HG03159 (cell line): ENCODE results near the gene KANTR.

Source experiments
- ATAC-seq: cut with Tn5 transposase; IDR thresholded peaks from one replicate; pipeline ENCODE4 v1.9.1; 2021; ENCODE audit warnings: mild to moderate bottlenecking, moderate library complexity; ENCODE audit not compliant: unreplicated experiment

KANTR gene

GRCh38 chrX:53080628-53081580 is 13.0 kb upstream of the KANTR start:
- no peak for ATAC-seq

- peak; percentile 86 for ATAC-seq
Observed at GRCh38 chrX:53081925-53082772, 11.8 kb upstream of the KANTR start, which contains the start of gene TSPYL2. TSS of gene TSPYL2 (plus strand) at chrX:53082367. CDS start at chrX:53082499, 132 bp downstream.

DNA sequence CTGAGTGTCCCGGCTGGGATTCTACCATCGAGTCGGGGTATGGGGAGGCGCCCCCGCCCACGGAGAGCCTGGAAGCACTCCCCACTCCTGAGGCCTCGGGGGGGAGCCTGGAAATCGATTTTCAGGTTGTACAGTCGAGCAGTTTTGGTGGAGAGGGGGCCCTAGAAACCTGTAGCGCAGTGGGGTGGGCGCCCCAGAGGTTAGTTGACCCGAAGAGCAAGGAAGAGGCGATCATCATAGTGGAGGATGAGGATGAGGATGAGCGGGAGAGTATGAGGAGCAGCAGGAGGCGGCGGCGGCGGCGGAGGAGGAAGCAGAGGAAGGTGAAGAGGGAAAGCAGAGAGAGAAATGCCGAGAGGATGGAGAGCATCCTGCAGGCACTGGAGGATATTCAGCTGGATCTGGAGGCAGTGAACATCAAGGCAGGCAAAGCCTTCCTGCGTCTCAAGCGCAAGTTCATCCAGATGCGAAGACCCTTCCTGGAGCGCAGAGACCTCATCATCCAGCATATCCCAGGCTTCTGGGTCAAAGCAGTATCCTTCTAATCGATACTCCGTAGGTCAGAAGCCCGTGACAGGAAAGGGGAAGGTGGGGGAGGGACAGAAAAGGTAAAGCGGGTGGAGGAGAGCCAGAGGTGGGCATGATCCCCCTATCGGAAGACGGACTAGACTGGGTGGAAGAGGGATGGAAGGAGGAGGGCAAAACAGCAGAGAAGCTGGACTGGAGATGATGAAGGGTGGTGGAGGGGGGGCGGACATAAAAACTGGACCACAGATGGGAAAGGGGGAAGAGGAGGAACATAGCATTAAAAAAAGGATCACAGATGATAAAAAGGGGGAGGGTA is 10.9 kb upstream of the KANTR start:
- ATAC-seq: no peak

DNA sequence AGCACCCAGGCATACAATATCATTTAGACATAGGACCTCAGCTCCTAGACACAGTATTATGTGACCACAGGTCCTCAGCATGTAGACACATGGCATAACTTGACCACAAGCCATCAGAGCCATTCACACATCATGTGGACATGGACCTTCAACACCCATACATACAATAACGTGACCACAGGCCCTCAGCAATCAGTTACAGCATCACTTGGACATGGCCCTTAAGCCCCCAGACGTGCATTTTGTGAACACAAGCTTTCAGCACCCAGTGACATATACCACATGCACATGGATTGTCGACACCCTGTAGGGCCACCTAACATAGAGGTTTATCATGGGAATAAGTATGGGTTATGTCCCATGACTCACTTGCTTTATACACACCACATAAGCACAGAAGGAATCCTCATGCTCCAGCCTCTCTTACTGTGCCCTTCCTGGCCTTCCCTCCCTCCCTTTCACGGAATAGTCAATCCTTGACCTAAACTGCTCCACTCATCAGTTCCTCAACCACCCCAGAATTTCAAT is 9.8 kb upstream of the KANTR start:
- ATAC-seq: no peak

- ATAC-seq: no peak
Observed at GRCh38 chrX:53084863-53085262, 9.1 kb upstream of the KANTR start.

DNA sequence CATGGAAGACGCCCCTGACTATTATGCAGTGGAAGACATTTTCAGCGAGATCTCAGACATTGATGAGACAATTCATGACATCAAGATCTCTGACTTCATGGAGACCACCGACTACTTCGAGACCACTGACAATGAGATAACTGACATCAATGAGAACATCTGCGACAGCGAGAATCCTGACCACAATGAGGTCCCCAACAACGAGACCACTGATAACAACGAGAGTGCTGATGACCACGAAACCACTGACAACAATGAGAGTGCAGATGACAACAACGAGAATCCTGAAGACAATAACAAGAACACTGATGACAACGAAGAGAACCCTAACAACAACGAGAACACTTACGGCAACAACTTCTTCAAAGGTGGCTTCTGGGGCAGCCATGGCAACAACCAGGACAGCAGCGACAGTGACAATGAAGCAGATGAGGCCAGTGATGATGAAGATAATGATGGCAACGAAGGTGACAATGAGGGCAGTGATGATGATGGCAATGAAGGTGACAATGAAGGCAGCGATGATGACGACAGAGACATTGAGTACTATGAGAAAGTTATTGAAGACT is 8.2 kb upstream of the KANTR start:
- ATAC-seq: no peak

DNA sequence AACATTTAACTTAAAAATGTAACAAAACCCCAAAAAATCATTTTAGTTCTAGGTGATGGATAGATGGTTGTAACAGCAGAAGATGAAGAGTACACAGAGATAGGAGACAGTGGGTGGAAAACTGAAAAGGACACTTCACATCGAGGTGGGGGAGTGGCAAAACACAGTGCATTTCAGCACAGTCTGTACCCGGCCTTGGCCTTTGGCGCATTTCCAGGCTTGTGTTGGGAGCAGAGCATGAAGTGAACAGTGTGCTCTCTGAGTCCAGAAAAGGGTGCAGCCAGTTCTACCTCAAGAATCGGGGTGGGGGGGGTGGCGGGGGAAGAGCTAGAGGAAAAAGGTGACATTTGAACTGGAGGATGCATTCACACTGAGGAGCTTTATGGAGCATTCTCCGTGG is 7.5 kb upstream of the KANTR start:
- no peak for ATAC-seq

DNA sequence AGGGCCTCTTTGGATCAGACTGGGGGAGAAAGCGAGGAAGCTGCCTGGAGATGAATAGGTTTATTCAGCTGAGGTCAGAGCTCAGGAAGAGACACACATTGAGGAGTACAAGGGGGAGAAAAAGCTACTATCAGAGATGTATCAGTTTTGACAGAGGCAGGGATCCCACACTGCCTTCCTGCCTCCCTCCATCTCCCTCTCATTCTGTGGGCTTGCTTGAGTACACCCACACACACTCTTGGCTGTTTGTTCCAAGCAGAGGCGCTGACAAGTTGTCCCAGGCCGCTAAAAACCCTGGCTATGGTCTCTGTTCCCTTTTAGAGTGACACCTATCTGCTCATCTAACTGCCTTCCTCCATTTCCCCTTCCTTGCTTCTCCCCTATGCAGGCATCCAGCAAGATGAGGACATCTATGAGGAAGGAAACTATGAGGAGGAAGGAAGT is 6.5 kb upstream of the KANTR start:
- no peak for ATAC-seq

DNA sequence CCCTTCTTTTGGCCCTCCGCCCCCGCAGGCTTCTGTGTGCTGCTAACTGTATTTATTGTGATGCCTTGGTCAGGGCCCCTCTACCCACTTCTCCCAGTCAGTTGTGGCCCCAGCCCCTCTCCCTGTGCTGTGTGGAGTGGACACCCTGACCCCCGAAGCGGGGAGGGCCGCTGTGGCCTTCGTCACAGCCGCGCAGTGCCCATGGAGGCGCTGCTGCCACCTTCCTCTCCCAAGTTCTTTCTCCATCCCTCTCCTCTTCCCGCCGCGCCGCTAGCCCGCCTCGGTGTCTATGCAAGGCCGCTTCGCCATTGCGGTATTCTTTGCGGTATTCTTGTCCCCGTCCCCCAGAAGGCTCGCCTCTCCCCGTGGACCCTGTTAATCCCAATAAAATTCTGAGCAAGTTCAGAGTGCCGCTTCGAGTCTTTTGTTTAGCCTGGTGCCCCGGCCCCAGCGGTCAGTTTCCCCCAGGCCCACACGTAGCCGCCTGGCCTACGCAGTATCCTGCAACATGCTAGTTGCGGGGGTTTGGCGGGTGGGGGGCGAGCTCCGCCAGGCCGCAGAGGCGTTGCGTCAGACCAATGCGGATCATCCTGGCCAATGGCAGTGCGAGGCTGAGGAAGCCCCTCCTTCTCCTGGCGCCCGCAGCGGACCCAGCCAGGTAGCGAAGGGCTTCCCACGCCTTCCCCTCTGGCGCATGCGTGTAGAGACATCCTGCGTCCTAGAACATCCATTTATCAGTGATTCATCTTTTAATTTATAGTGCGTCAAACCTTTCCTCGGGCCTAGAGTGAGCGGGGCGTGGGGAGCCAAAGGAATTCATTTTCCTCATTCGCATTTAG is 5.6 kb upstream of the KANTR start:
- ATAC-seq: peak; percentile 39

- ATAC-seq: no peak
Observed at GRCh38 chrX:53089224-53089842, 4.6 kb upstream of the KANTR start.

DNA sequence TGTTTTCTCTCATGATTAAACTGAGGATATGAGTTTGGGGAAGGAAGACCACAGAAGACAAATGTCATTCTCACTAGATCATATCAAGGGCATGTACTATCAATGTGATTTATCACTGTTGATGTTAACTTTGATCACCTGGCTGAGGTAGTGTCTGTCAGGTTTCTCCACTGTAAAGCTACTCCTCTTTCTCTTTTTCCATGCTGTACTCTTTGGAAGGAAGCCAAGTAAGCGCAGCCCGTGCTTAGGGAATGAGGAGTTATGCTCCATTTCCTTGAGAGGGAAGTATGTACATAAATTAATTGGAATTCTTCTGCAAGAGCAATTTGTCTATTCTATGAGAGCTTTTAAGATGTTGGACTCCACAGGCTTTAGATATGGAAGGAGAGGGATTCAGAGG is 4.0 kb upstream of the KANTR start:
- ATAC-seq: no peak

DNA sequence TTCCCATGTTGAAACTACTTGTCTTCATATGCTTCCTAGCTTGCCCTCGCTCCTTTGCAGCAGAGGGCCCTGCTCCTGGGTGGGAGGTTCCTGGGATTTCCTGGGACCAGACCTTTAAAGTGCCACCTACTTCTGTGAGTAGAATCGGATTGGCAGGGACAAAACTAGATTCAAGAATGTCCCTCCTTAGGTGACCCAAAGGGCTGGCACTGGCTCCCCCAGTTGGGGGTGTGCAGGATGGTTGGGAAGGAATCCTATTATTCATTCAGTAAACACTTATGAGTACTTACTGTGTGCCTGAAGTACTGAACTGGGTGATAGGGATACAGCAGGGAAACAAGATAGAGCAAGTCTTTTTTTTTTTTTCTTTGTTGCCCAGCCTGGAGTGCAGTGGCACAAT is 2.6 kb upstream of the KANTR start:
- no peak for ATAC-seq

DNA sequence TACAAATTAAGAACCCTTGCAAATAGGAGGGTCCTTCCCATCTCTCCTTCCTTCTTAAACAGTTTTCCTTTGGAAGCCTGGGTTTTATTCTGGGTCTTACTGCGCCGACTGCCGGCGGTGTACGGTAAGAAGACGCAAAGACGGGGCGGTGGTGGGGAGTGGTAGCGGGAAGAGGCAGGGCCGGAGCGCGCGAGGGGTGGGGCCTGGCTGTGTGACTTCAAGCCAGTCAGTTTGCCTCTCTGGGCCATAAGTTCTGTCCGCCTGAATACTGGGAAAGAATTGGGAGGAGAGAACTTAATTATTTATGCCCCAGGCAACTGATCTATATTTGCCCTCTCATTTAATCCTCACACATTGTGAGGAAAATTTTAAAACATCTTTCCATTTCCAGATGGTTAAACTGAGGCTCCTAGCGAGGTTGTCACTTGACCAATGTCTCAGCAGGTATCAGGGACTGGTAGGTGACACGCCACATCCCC is 726 bp upstream of the KANTR start:
- ATAC-seq: peak; percentile 63

- no peak for ATAC-seq
Observed at GRCh38 chrX:53094582-53094905, 602 bp downstream of the KANTR start.

GRCh38 chrX:53095796-53096195 is 1.9 kb downstream of the KANTR start:
- no peak for ATAC-seq

DNA sequence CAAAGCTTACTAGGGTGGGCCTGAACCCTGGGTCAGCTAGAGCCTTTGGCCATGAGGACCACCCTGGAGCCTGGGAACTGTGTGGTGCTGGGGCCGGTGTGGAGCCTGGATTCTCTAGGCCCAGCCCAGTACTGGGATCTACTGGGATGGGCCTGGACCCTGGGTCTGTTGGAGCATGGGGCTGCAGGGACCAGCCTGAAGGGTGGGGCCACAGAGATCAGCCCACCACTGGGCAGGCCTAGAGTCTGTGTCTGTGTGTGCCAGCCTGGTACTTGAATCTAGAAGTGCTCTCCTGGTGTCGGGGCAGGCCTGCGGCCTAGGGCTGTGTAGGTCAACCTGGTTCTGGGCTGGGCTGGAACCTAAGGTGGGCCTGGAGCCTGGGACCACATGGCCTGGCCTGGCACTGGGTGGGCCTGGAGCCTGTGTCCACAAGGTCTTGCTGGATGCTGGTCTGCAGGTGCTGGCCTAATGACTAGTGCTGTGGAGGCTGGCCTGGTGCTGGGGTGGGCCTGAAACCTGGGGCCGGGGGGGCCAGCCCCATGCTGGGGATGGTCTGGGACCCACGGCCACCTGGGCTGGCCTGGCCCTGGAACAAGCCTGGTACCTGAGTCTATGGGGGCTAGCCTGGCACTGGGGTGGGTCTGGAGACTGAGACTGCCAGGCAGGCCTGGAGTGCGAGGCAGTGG is 21.1 kb downstream of the KANTR start:
- no peak for ATAC-seq

- no peak for ATAC-seq
Observed at GRCh38 chrX:53115550-53115874, 21.6 kb downstream of the KANTR start.

GRCh38 chrX:53116101-53116500 is 22.2 kb downstream of the KANTR start:
- no peak for ATAC-seq
